Hepatocyte (in vitro differentiated cells): ENCODE data around the gene ODF4. TPM values are rescaled to one million over a fixed set of nuclear protein-coding genes. Genes with fewer than 3 reads are reported as not detected.

ENCODE experiments used
- DNase-seq: peaks from one replicate; pipeline ENCODE4 v3.0.0-alpha.2; 2016; ENCODE audit warnings: low spot score
- H2AFZ ChIP-seq: fragments of 200-600 bp; sonication (generic); 2 replicates; pipeline ENCODE4 v1.6.0; 2016; ENCODE audit warnings: antibody characterized with exemption, mild to moderate bottlenecking
- H3K27ac ChIP-seq: fragments of 200-600 bp; sonication (generic); 2 replicates; pipeline ENCODE4 v1.5.1; 2016; ENCODE audit warnings: mild to moderate bottlenecking
- H3K27me3 ChIP-seq: fragments of 200-600 bp; sonication (generic); 2 replicates; pipeline ENCODE4 v1.6.1; 2016
- H3K36me3 ChIP-seq: fragments of 200-600 bp; sonication (generic); replicated peaks from 2 replicates; pipeline ENCODE4 v1.5.1; 2016; ENCODE audit warnings: low read depth; ENCODE audit not compliant: insufficient read depth
- H3K4me1 ChIP-seq: fragments of 200-600 bp; sonication (generic); 2 replicates; pipeline ENCODE4 v1.5.1; 2016; ENCODE audit warnings: mild to moderate bottlenecking, moderate library complexity; ENCODE audit not compliant: insufficient read depth
- H3K4me2 ChIP-seq: fragments of 200-600 bp; sonication (generic); 2 replicates; pipeline ENCODE4 v1.6.0; 2016
- H3K4me3 ChIP-seq: fragments of 200-600 bp; sonication (generic); 2 replicates; pipeline ENCODE4 v1.5.1; 2016; ENCODE audit warnings: mild to moderate bottlenecking
- H3K79me2 ChIP-seq: fragments of 200-600 bp; sonication (generic); 2 replicates; pipeline ENCODE4 v1.6.0; 2017; ENCODE audit warnings: mild to moderate bottlenecking
- H3K9me2 ChIP-seq: fragments of 200-600 bp; sonication (generic); replicated peaks from 2 replicates; pipeline ENCODE4 v1.6.0; 2017; ENCODE audit warnings: mild to moderate bottlenecking; ENCODE audit not compliant: insufficient read depth
- H3K9me3 ChIP-seq: fragments of 200-600 bp; sonication (generic); 2 replicates; pipeline ENCODE4 v1.5.1; 2016; ENCODE audit warnings: low read depth, mild to moderate bottlenecking
- H4K20me1 ChIP-seq: fragments of 200-600 bp; sonication (generic); 2 replicates; pipeline ENCODE4 v1.6.0; 2016; ENCODE audit warnings: mild to moderate bottlenecking; ENCODE audit not compliant: insufficient read depth, poor library complexity, severe bottlenecking
- CTCF ChIP-seq: fragments of 200-600 bp; sonication (generic); IDR thresholded peaks from 2 replicates; pipeline ENCODE4 v1.5.1; 2016; ENCODE audit warnings: antibody characterized with exemption, mild to moderate bottlenecking; ENCODE audit not compliant: poor library complexity
- EZH2 ChIP-seq: fragments of 200-600 bp; sonication (generic); IDR thresholded peaks from 2 replicates; pipeline ENCODE4 v1.6.1; 2016; ENCODE audit warnings: antibody characterized with exemption, mild to moderate bottlenecking, borderline replicate concordance
- EZH2phosphoT487 ChIP-seq: fragments of 200-600 bp; sonication (generic); IDR thresholded peaks from one replicate; pipeline ENCODE4 v1.6.1; 2018; ENCODE audit warnings: antibody characterized with exemption, mild to moderate bottlenecking, low read depth, moderate library complexity; ENCODE audit not compliant: unreplicated experiment, severe bottlenecking
- whole genome bisulfite sequencing: methylation state at CpG from one replicate; pipeline ENCODE4 v1.1.6; 2016; ENCODE audit warnings: low lambda C conversion rate; ENCODE audit errors: missing lambda C conversion rate; 5-methylcytosine and 5-hydroxymethylcytosine counted together
- polyA plus RNA-seq: library from polyadenylated mRNA; unstranded; fragments of >200 nt; fragmentation: Nextera tagmentation; extraction: Ambion mirVana; gene quantifications from 2 replicates; pipeline ENCODE4 v1.2.1, GENCODE V29; 2016
- total RNA-seq: library from RNA; depleted of rRNA; stranded (reverse); fragments of >200 nt; gene quantifications from 2 replicates; pipeline ENCODE4 v1.2.3, GENCODE V29; 2014

ODF4 gene
- total and polyA plus RNA-seq, 2 experiments from 2014 or later, result not detected

- H2AFZ ChIP-seq, result no peak overlapping the region
- no peaks in the 10 kb centered on the region for H3K27me3 ChIP-seq
- peak; percentile 84 for TF ChIP-seq CTCF
- no peak for TF ChIP-seq EZH2phosphoT487
- TF ChIP-seq EZH2, result no peak
- DNase-seq, result peak; percentile 82
- no peaks in the 10 kb centered on the region for H4K20me1 ChIP-seq
- 11% methylated on average over 8 of the region's 8 CpGs for WGBS
- no peaks in the 10 kb centered on the region for H3K9me2 ChIP-seq
- no peaks in the 10 kb centered on the region for H3K9me3 ChIP-seq
- H3K4me1 ChIP-seq, result no peaks in the 10 kb centered on the region
- H3K36me3 ChIP-seq, result no peaks in the 10 kb centered on the region
- H3K79me2 ChIP-seq, result no peaks in the 10 kb centered on the region
- H3K4me3 ChIP-seq, result no peak overlapping the region
- no peak overlapping the region for H3K27ac ChIP-seq
- no peak overlapping the region for H3K4me2 ChIP-seq
Measured at GRCh38 chr17:8300627-8301242, 38.9 kb upstream of the ODF4 start.

- Histone ChIP-seq H2AFZ (no peak overlapping the region), H4K20me1 (no peaks in the 10 kb centered on the region), H3K27me3 (peaks cover 29% of the 10 kb centered on the region), H3K4me1 (peaks cover 11% of the 10 kb centered on the region), H3K27ac (no peak overlapping the region), H3K4me2 (no peak overlapping the region), H3K9me3 (no peaks in the 10 kb centered on the region), H3K4me3 (no peak overlapping the region), H3K36me3 (no peaks in the 10 kb centered on the region), H3K9me2 (no peaks in the 10 kb centered on the region), H3K79me2 (no peaks in the 10 kb centered on the region)
- TF ChIP-seq CTCF (no peak), EZH2phosphoT487 (no peak), EZH2 (no peak)
- no peak for DNase-seq
- WGBS, result 75% methylated on average over 8 of the region's 10 CpGs
Measured at GRCh38 chr17:8310601-8311123, 29.0 kb upstream of the ODF4 start.

GRCh38 chr17:8311131-8311790, 28.4 kb upstream of the ODF4 start:
- Histone ChIP-seq H3K79me2 (no peaks in the 10 kb centered on the region), H3K4me1 (peaks cover 12% of the 10 kb centered on the region), H2AFZ (no peak overlapping the region), H4K20me1 (no peaks in the 10 kb centered on the region), H3K4me3 (no peak overlapping the region), H3K9me2 (no peaks in the 10 kb centered on the region), H3K27ac (no peak overlapping the region), H3K9me3 (no peaks in the 10 kb centered on the region), H3K4me2 (no peak overlapping the region), H3K27me3 (peaks cover 35% of the 10 kb centered on the region), H3K36me3 (no peaks in the 10 kb centered on the region)
- 93% methylated on average over 25 of the region's 25 CpGs for WGBS
- DNase-seq, result no peak
- no peak for TF ChIP-seq EZH2phosphoT487
- TF ChIP-seq CTCF, result no peak
- no peak for TF ChIP-seq EZH2
